Activated CD8-positive, alpha-beta memory T cell treated with anti-CD3 and anti-CD28 coated beads, Interleukin-2, amount 50 U/mL, for 1 hour (primary cell): ENCODE measurements around the gene DACT2.
"Not testable (repeated sequence)": the region's sequence is repeated elsewhere in the genome, so short reads cannot be mapped to it uniquely, and the experiment has no call there.

Experiments
- DNase-seq: peaks from one replicate; pipeline ENCODE4 v3.0.0-alpha.2; 2020; ENCODE audit errors: extremely low read depth

DACT2 gene, protein sequence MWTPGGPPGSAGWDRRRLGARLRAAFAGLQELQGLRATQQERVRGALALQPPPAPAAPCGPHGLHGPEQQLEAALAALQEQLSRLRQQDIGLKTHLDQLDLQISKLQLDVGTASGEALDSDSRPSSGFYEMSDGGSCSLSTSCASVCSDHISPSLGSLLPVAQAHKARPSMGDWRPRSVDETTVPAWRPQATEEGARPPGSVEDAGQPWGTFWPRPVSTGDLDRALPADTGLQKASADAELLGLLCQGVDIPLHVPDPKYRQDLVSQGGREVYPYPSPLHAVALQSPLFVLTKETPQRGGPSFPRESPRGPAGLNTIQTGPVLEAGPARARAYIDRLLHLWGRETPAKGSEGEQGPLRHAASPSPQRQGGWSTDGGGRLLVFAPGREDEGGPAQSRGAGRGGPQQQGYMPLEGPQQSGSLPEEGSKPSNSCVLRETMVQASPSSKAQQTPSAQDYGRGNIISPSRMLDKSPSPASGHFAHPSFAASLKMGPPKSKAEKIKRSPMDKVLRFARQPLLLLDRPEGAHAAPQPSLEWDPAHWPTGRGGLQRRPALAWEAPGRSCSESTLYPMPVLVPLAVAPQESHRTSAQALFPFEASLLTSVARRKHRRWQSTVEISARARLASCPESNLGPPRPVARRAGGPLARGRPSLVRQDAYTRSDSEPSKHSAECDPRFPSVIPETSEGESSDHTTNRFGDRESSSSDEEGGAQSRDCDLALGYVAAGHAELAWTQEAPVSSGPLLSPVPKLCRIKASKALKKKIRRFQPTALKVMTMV

DNA sequence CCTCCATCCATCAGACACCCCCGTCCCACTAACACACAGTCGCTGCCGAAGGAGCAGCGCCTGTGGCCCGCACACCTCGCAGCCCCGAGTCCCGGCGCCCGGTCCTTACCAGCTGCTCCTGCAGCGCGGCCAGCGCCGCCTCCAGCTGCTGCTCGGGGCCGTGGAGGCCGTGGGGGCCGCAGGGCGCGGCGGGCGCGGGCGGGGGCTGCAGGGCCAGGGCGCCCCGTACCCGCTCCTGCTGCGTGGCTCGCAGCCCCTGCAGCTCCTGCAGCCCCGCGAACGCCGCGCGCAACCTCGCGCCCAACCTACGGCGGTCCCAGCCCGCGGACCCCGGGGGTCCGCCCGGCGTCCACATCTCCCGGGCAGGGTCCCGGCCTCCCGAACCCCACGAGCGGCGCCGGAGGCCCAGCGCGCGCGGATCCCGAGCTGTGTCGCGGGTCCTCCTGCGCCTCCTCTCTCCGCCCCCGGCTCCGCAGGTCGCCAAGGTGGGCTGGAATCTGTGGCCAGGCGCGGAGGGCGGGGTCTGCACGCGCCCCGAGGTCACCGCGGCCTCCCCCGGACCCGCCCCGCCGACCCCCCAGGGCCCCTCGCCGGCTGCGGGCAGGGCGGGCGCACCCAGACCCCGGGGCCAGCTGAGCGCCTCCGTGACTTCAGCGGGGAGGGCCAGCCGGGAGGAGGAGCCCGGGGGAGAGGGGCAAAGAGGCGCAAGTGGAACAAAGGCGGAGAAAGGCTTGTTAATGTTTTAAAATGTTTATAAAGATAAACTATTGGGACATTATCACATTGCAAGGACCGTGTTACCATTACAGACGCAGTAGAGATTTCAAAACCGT, at the start of gene DACT2:
Gene DACT2 (minus strand): TSS at position 499 of the 833 bp plus-strand sequence. CDS start 144 bp downstream, at position 355.
- no peak for DNase-seq

DNA sequence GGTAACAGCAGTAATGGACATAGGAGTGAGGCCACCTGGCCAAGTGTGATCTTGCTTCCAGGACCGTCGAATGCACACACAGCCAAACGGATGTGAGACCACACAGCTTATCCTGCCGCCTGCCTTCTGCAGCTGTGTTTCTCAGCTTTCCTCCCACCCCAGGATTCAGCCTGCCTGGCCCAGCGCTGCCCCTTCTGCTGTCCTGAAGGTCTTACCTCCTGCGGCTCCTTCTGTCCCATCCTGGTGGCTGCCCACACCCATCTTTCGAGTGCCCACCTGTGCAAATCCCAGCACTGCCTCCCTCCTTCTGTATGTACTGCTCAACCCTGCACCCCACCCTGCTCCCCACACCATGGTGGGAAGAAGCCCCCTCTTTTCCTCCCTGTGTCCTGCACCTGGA, 49.4 kb upstream of the DACT2 start:
- no peak for DNase-seq

DNA sequence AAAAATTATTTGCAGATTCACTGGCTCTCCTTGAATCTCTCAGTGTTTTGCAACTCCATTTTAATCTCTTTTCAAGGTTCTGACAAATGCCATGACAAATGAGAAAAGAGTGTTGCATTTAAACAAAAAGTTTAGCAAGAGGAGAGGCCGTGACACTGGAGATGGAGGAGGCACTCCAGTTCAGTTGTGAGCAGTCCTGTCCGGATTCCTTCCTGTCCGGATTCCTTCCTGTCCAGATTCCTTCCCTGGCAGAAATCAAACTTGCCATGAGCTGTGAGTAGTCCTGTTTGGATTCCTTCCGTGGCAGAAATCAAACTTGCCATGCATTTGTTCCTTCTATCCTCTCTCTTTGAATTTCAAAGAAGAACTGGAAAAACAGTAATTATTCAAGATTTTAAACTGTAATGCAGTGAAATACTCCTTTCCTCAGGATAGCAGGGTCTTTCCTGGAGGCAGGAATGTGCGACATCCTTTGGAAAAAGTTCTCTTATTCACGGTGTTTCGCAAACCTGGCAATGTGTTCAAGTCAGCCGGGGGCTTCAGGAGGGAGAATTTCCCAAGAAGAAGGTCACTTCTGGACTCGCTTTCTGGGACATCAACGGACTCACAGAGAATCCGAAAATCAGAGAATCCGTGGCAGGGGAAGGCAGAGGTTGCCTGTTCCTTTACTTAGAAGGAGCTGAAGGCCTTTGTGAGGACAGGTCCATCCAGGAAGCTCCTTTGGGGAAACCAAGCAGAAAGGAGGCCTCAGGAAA, 48.7 kb upstream of the DACT2 start:
- no peak for DNase-seq

DNA sequence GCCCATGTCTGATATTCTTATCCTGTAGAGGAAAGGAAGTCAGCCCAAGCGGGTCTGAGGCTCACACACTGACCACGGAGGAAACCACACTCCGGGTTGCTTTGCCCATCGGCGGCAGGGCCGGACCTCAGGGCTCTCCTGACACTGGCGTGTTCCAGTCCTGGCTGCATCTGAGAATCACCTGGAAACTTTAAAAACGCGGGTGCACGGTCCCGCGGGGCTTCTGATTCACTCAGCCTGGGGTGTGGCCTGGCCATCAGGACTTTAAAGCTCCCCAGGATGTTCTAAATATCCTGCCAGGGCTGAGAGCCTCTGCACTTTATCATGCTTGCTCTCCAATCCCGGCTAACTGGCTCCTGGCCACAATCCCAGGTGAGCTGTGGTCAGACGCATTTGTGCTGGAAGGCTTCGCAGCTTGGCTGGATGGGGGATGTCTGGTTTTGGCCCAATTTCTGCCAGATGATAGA, 47.7 kb upstream of the DACT2 start:
- no peak for DNase-seq

DNA sequence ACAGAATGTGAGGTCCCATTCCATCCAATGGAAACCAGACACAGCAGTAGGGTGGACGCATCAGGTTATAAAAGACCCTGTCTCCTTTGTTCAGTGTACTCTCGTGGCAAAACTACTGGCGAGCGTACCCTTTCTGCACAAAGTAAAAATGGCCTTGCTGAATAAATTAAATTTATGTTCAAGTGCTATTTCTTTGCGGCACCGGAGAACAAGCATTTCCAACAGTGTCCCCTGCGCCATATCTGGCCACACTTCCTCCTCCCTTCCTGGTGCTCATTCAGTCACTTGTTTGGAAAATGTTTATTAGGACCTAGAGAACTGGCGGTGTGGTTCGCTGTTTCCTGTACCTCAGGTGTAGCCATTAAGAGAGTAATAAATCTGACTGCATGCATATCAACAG, 46.9 kb upstream of the DACT2 start:
- no peak for DNase-seq

DNA sequence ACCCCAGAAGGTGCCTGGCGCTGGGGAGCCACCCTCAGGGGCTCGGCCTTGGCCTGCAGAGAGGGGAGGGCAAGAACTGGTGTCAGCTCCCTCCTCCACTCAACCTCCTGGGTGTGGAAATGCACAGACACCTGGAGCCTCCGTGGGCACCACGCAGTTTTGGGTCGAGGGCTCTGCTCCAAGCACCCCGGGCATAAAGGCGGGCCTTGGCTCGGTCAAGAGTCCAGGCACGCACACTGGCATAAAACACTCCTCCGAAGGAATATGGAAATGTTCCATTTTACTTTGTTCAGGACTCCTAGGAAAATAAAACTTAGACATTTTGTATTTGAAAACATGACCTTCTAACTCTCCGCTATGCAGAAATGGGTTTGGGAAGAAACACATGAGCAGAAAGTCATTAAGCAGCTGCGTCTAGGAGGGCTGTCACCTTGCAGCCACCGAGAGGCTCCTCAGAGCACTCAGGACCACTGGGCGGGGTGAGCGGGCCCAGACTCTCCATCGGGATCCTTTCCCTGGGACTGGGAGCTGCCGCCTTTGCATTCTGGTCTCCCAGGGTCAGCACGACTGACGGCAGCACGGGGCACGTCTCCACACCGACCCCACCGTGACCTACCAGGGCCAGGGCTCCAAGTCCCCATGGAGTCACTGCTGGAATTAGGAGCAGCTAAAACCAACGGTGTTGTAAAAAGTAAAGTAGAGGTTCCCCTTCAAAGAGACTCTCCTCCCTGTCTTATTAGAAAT, 46.0 kb upstream of the DACT2 start:
- no peak for DNase-seq

DNA sequence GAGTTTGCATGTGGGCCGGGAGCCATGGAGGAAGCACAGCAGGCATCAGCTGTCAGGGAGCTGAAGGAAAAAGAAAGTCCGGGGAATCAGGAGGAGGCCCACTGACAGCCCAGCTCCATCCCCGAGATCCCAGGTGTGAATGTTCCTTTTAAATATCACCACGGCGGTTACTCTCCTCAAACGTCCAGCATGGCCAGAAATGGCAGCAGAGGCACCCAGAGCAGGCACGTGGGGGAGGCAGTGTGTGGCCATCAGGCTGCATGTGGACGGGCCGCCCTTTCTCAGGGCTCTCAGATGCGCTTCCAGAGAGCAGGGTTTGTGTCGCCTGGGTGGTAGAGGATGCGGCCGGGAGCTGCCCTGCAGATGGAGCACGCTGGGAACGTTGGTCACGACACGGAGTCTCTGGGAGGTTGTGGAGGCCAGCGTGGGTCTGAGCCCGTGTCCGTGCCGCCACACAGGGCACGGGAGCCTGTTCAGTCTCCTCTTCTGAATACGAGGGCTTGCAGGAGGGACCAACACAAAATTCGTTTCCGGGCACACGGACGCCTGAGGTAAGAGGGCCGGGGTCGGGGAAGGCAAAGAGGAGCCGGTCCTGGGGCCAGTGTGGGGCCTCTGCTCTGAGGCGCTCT, 45.3 kb upstream of the DACT2 start:
- DNase-seq, result no peak

DNA sequence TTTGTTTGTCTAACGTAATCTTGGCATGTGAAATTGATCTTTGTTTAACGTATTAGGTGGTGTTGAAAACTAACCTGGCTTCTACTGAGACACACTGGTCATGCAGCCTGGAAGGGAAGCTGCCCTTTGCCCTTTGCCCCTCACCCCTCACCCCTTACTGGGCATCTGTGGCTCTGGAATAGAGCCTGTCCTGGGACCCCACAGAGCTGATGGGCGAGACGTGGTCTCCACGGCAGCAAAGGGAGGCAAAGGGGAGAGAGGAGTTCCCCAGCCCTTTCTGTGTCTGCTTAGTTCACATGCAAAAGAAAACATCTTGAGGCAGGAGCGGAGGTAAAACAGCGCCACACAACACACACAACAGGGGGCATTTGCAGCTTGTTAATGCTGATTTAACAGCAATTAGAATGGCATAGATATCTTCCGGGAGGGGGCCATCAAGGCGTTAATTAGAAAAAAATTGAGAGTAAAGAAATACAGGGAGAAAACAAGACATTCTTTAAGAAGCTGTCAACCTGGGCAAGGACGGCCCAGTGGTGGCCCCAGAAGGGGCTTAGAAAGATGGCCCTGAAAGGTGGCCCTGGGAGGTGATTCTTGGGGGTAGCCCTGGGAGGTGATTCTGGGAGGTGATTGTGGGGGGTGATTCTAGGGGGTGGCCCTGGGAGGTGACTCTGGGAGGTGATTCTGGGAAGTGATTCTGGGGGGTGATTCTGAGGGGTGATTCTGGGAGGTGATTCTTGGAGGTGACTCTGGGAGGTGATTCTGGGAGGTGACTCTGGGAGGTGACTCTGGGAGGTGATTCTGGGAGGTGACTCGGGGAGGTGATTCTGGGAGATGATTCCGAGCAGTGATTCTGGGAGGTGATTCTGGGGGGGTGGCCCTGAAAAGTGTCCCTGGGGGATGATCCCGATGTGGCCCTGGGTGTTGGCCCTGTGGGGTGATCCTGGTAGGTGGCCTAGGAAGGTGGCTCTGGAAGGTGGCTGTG, 44.5 kb upstream of the DACT2 start:
- no peak for DNase-seq

DNA sequence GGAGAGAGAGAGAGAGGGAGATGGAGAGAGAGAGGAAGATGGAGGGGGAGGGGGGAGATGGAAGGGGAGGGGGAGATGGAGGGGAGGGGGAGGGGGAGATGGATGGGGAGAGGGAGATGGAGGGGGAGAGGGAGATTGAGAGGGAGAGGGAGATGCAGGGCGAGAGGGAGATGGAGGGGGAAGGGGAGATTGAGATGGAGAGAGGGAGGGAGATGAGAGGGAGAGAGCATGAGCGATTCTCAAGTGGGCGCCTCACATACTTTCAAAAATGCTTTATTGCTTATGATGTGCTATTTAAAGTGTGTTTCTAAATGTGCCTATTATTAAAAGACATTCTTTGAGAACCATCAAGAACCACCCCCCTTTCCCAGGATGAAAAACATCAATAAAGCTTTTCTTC, 43.7 kb upstream of the DACT2 start:
- DNase-seq, result no peak

DNA sequence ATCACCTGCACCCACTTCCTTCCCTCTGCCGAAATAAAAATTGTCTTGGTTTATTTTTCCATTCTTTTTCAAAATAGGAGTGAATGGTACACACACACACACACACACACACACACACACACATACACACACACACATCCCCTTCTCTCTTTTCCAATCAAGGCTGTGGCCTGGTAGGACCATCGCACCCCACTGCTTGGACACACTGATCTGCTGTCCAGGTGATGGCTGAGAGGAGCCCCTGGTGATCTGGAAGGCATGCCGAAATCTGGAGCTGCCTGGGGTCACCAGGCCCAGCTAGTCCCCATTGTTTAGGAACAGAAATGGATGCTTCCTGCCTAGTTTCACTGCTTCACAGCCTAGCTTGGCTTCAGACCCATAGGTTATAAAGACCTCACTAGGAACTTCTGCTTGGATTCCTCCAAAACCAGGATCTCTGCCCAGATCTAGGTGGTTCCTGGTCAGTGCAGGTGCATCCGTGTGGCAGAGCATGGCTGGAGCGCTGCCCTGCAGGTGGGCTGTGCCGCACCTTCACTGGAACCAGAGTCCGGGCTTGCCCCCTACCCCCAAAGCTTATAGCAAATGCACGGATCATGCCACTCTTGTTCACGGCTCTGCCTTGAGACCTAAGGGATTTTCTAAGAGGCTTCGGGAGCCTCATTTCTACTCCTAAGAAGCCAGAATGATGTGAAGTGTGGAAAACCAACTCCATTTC, 42.9 kb upstream of the DACT2 start:
- DNase-seq, result no peak

DNA sequence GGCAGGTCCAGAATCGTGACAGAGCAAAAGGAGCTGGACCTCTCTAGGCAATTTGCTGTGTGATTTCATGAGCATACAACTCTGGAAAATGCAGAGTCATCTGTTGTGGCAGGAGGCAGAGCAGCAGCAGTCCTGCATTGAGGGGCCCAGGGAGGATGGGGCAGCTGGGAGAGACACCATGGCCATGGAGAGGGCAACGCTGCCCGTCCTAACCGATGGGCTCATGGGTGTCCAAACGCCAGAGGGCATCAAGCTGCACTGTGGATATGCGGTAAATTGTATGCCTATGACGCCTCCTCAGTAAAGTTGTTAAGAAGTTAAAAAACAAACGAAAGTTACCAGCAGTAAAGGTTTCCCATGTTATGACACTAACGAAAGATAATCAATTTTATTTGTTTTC, 42.2 kb upstream of the DACT2 start:
- no peak for DNase-seq

DNA sequence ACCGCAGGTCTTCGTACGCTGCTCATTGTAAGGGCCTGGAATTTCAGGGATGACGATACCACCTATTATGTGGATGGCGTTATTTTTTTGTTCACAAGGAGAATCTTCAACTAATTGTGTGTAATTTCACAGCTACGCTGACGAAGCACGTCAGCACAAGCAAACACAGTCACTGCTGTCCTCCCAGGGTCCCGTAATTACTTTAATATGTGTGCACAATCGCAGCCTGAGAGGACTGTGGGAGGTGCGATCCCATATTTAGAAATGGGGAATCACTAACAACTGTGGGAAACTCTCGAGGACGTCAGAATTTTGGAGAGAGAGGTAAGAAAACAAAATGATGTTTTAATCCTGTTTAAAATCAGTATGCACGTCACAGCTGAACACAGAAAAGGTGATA, 40.2 kb upstream of the DACT2 start:
- no peak for DNase-seq

DNA sequence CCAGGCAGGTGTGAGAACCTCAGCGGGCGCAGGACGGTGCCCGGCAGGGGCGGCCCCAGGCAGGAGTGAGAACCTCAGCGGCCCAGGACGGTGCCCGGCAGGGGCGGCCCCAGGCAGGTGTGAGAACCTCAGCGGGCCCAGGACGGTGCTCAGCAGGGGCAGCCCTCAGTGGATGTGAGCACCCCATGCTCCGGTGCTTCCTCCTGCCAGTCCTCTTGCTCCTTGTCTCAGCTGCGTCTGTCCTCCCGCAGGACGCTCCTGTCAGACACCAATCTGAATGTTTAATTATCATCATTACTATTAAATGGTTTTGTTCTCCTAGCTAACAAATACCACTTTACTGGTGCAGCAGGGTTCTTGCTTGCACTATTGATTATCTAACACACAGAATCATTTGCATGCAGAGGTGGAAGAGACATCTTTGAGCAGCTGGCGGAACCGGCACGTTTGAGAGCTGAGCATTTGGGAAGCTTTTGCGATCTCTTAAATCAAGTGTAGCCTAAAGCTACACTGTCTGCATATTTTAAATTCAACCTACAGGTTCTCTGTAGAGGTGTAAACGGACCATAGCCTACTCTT, 39.4 kb upstream of the DACT2 start:
- no peak for DNase-seq

DNA sequence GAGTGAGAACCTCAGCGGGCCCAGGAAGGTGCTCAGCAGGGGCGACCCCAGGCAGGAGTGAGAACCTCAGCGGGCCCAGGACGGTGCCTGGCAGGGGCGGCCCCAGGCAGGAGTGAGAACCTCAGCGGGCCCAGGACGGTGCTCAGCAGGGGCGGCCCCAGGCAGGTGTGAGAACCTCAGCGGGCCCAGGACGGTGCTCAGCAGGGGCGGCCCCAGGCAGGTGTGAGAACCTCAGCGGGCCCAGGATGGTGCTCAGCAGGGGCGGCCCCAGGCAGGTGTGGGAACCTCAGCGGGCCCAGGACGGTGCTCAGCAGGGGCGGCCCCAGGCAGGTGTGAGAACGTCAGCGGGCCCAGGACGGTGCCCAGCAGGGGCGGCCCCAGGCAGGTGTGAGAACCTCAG, 37.3 kb upstream of the DACT2 start:
- DNase-seq, result not testable (repeated sequence)

DNA sequence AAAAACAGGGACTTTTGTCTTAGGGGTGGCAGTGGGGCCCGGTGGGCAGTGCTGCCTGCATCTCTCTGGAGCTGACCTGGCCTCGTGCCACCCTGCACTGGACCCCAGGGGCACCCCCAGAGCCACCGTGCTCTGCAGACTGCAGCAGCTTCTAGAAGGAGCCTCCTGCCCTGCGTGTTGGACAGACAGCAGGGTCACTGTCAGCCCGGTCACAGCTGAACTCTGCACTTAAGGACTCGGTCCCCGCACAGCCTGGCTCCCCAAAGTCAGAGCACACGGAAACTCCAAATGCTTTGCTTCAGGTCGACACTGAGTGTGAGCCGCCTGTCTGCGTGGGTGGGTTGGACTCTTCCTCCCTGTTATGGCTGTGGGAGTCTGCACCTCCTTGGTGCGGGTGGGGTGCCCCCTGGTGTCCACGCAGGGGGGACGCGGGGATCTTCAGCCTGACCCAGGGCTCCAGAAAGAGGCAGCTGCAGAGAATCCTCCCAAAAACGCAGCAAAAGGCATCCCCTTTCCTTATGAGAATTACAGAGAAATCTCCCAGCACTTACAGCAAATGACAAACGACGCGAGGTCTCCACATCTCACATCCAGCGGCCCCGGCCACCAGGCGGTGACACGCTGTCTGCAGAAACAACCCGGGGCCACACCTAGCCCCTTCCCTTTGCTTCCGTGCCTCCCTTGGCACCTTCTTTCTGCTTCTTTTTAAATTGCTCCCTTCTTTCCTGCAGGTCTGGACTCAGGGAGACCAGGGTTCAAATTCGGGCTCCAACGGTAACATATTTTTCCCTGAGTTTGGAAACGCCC, 36.3 kb upstream of the DACT2 start:
- DNase-seq, result no peak

DNA sequence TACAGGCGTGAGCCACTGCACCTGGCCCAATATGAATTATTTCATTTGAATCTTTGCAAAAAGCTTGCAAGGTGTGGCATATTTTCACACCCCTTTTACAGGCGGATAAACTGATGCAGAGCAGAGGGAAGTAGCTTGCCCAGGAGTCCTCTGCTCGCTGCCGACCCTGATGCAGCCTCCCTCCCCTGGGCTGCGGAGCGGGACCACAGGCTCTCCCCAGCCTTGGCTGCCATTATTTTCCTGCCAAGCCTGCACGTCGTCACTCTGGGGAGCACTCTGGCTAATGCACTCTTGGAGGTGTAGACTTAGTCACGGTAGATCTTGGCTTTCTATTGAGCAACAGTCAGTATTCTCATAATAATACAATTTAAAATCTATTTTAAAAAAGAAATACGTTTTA, 34.8 kb upstream of the DACT2 start:
- no peak for DNase-seq

DNA sequence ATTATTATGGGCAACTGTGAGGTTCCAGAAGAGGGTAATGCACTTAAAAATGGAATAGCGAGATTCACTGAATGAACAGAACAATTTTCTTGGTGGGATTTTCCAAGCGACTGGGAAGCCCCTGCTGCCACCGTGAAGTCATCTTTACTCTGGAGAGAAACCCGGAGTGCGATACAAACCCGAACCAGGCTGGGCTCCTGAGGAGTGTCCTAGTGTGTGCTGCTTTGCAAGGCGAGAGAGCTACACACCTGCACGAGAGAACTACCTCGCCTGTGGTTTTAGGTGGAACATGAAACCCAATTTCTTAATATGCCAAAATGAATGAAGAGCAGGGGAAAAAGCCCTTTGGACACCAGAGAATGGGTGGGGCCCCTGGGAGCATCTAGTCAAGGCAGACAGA, 33.5 kb upstream of the DACT2 start:
- no peak for DNase-seq
